ENCODE data around the gene BTBD16. TPM values are rescaled to one million over a fixed set of nuclear protein-coding genes. Genes with fewer than 3 reads are reported as not detected.

BTBD16 gene
- total RNA-seq, 2 experiments from 2014 or later: not detected

- Mint-ChIP-seq H3K27ac (no peak overlapping the region), H3K4me3 (no peak overlapping the region), H3K27me3 (peaks cover 9% of the 10 kb centered on the region), H3K4me1 (peaks cover 2% of the 10 kb centered on the region), H3K36me3 (no peaks in the 10 kb centered on the region), H3K9me3 (no peaks in the 10 kb centered on the region)
- POLR2A ChIA-PET: no interaction called here
- ATAC-seq (ENCODE audit: low read depth): no peak
- DNase-seq: no peak
These were observed 60.7 kb downstream of the BTBD16 start for GRCh38 chr10:122331615-122332446.

GRCh38 chr10:122333037-122333436 lies 61.9 kb downstream of the BTBD16 start:
- H3K9me3 Mint-ChIP-seq: no peaks in the 10 kb centered on the region
- no peaks in the 10 kb centered on the region for H3K36me3 Mint-ChIP-seq
- DNase-seq (no peak), ATAC-seq (ENCODE audit: low read depth) (no peak)
- peaks cover 9% of the 10 kb centered on the region for H3K27me3 Mint-ChIP-seq
- POLR2A ChIA-PET: no interaction called here
- H3K27ac Mint-ChIP-seq: no peak overlapping the region
- peaks cover 2% of the 10 kb centered on the region for H3K4me1 Mint-ChIP-seq
- no peak overlapping the region for H3K4me3 Mint-ChIP-seq

GRCh38 chr10:122336332-122336731 lies 65.2 kb downstream of the BTBD16 start:
- POLR2A ChIA-PET: no interaction called here
- Mint-ChIP-seq H3K36me3 (no peaks in the 10 kb centered on the region), H3K27me3 (peaks cover 11% of the 10 kb centered on the region), H3K9me3 (no peaks in the 10 kb centered on the region), H3K27ac (no peak overlapping the region), H3K4me1 (peaks cover 2% of the 10 kb centered on the region), H3K4me3 (no peak overlapping the region)
- ATAC-seq (ENCODE audit: low read depth) (no peak), DNase-seq (no peak)

GRCh38 chr10:122336961-122337360 lies 65.9 kb downstream of the BTBD16 start:
- DNase-seq: no peak
- H3K4me1 Mint-ChIP-seq: peaks cover 2% of the 10 kb centered on the region
- H3K27me3 Mint-ChIP-seq: peaks cover 11% of the 10 kb centered on the region
- H3K36me3 Mint-ChIP-seq: no peaks in the 10 kb centered on the region
- no peak overlapping the region for H3K4me3 Mint-ChIP-seq
- no peaks in the 10 kb centered on the region for H3K9me3 Mint-ChIP-seq
- ATAC-seq (ENCODE audit: low read depth): no peak
- no peak overlapping the region for H3K27ac Mint-ChIP-seq
- POLR2A ChIA-PET: no interaction called here

GRCh38 chr10:122338609-122339441 lies 67.7 kb downstream of the BTBD16 start:
- Mint-ChIP-seq H3K27me3 (peaks cover 11% of the 10 kb centered on the region), H3K4me1 (peaks cover 3% of the 10 kb centered on the region), H3K36me3 (no peaks in the 10 kb centered on the region), H3K27ac (no peak overlapping the region), H3K9me3 (no peaks in the 10 kb centered on the region), H3K4me3 (no peak overlapping the region)
- POLR2A ChIA-PET: no interaction called here
- DNase-seq (no peak), ATAC-seq (ENCODE audit: low read depth) (no peak)

- no peak for DNase-seq
- Mint-ChIP-seq H3K9me3 (no peaks in the 10 kb centered on the region), H3K27ac (no peak overlapping the region), H3K27me3 (peaks cover 8% of the 10 kb centered on the region), H3K4me1 (peaks cover 3% of the 10 kb centered on the region), H3K36me3 (no peaks in the 10 kb centered on the region), H3K4me3 (no peak overlapping the region)
- ATAC-seq (ENCODE audit: low read depth): no peak
- POLR2A ChIA-PET: no interaction called here
These were observed 70.2 kb downstream of the BTBD16 start for GRCh38 chr10:122341141-122341810.

GRCh38 chr10:122342293-122343134 lies 71.4 kb downstream of the BTBD16 start:
- Mint-ChIP-seq H3K4me3 (no peak overlapping the region), H3K27me3 (peaks cover 8% of the 10 kb centered on the region), H3K27ac (no peak overlapping the region), H3K4me1 (peaks cover 3% of the 10 kb centered on the region), H3K36me3 (no peaks in the 10 kb centered on the region), H3K9me3 (no peaks in the 10 kb centered on the region)
- POLR2A ChIA-PET: no interaction called here
- peak; percentile 56 for ATAC-seq (ENCODE audit: low read depth)
- no peak for DNase-seq

GRCh38 chr10:122343135-122343800 lies 72.2 kb downstream of the BTBD16 start:
- POLR2A ChIA-PET: no interaction called here
- H3K4me3 Mint-ChIP-seq: no peak overlapping the region

GRCh38 chr10:122343936-122344335 lies 72.8 kb downstream of the BTBD16 start:
- H3K4me1 Mint-ChIP-seq: peaks cover 3% of the 10 kb centered on the region
- H3K36me3 Mint-ChIP-seq: no peaks in the 10 kb centered on the region
- no peak for DNase-seq
- POLR2A ChIA-PET: no interaction called here
- no peak overlapping the region for H3K27ac Mint-ChIP-seq
- H3K27me3 Mint-ChIP-seq: peaks cover 8% of the 10 kb centered on the region
- ATAC-seq (ENCODE audit: low read depth): no peak
- no peak overlapping the region for H3K4me3 Mint-ChIP-seq
- H3K9me3 Mint-ChIP-seq: no peaks in the 10 kb centered on the region

More at GRCh38 chr10:122343135-122343800, 72.2 kb downstream of the BTBD16 start:
- Mint-ChIP-seq H3K27ac (no peak overlapping the region), H3K36me3 (no peaks in the 10 kb centered on the region), H3K4me1 (peaks cover 3% of the 10 kb centered on the region), H3K9me3 (no peaks in the 10 kb centered on the region), H3K27me3 (peaks cover 8% of the 10 kb centered on the region)
- no peak for ATAC-seq (ENCODE audit: low read depth)
- no peak for DNase-seq

- H3K36me3 Mint-ChIP-seq: no peaks in the 10 kb centered on the region
- H3K27me3 Mint-ChIP-seq: peaks cover 4% of the 10 kb centered on the region
- H3K4me1 Mint-ChIP-seq: peaks cover 3% of the 10 kb centered on the region
- ATAC-seq (ENCODE audit: low read depth): no peak
- no peak for DNase-seq
- POLR2A ChIA-PET: no interaction called here
- no peaks in the 10 kb centered on the region for H3K9me3 Mint-ChIP-seq
- no peak overlapping the region for H3K4me3 Mint-ChIP-seq
- no peak overlapping the region for H3K27ac Mint-ChIP-seq
These were observed 73.7 kb downstream of the BTBD16 start for GRCh38 chr10:122344741-122345258.

- H3K36me3 Mint-ChIP-seq: no peaks in the 10 kb centered on the region
- POLR2A ChIA-PET: no interaction called here
- H3K4me1 Mint-ChIP-seq: peaks cover 3% of the 10 kb centered on the region
- ATAC-seq (ENCODE audit: low read depth) (no peak), DNase-seq (no peak)
- H3K4me3 Mint-ChIP-seq: no peak overlapping the region
- H3K27ac Mint-ChIP-seq: no peak overlapping the region
- H3K9me3 Mint-ChIP-seq: no peaks in the 10 kb centered on the region
- H3K27me3 Mint-ChIP-seq: peaks cover 2% of the 10 kb centered on the region
These were observed 75.3 kb downstream of the BTBD16 start for GRCh38 chr10:122346326-122346950.
